HG02943 (cell line): ENCODE results near the gene ZRANB3.

Experiments
- ATAC-seq: cut with Tn5 transposase; IDR thresholded peaks from one replicate; pipeline ENCODE4 v1.9.1; 2021; ENCODE audit warnings: mild to moderate bottlenecking, low read depth, moderate library complexity; ENCODE audit not compliant: unreplicated experiment

Gene ZRANB3

DNA sequence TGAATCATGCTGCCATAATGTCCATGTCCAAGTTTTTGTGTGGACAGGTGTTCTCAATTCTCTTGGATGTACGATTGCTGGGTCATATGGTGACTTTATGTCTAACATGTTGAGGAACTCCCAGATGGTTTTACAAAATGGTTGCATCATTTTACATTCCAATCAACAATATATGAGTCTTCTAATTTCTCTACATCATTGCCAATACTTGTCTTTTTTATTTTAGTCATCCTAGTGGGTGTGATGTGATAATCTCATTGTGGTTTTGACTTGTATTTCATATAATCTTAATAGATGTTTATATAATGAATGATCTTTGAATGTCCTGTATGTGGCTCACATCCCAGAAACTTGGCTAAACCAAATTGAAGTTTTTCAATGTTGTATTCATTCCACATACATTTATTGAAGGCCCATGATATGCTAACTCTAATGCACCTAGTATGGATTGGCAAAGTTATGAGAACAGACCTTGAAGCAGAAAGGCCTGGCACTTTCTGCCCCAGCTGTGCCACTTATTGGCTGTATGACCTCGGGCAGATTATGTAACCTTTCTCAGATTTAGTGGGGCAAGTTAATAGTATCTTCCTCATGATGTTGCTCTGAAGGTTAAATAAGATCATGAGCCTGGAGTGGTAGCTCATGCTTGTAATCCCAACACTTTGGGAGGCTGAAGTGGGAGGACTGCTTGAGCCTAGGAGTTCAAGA, 273.5 kb downstream of the ZRANB3 start:
- ATAC-seq, result no peak

DNA sequence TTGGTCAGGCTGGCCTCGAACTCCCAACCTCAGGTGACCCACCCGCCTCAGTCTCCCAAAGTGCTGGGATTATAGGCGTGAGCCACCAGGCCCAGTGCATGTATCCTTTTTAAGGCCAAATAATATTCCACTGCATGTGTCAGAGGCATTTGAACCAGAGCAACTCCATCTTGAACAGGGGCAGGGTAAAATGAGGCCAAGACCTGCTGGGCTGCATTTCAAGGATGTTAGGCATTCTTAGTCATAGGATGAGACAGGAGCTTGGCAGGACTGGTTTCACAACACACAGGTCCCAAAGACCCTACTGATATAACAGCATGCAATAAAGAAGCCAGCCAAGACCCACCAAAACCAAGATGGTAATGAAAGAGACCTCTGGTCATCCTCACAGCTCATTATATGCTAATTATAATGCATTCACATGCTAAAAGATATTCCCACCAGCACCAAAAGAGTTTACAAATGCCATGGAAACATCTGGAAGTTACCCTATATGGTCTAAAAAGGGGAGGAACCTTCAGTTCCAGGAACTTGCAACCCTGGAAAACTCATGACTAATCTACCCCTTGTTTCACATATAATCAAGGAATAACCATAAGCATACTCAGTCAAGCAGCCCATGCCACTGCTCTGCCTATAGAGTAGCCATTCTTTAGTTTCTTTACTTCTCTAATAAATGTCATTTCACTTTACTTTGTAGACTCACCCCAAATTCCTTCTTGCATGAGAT, 274.3 kb downstream of the ZRANB3 start:
- ATAC-seq, result no peak

DNA sequence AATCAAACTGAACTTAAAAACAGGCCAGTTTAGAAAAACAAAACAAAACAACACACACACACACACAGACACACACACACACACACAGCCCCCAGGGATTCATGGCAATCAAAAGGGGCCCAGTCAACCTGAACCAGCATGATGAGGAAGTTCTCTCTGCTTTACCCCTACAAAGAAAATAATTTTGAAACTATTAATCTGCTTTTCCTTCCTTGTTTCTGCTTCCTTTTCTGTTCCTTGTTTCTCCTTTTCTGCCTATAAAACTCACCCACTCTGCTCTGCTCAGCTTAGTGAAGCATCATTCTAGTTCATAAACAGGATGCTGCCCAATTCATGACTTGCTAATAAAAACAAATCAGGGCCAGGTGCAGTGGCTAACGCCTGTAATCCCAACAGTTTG, 275.8 kb downstream of the ZRANB3 start:
- ATAC-seq, result no peak

DNA sequence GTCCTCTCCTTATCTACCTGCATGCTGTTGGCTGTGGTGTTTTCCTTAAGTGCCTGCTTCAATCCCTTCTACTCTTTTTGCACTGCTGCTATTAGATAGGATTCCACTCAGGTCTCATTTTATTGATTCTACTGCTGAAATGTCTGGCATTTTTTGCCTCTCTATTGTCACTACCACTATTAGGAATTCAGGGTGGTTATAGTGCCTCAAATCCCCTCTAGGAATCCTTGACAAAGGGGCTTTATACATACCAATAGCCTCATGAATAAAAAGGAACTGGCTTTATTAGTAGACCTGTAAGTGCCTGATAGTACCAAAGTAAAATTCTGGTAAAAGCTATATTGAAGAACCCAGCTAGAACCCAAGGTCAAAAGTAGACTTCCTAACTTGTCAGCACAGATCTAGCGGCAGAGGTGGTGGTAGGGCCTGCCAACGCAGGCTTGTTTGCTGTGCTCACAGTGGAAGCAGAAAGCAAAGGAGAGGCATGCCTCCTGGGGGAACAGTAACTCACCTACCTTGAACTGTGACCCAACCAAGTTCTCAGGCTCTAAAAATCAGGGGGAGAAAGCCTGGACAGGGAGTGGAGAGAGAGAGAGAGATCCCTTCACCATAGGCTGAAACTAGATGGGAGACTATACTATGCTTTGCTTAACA, 278.1 kb downstream of the ZRANB3 start:
- ATAC-seq, result no peak

DNA sequence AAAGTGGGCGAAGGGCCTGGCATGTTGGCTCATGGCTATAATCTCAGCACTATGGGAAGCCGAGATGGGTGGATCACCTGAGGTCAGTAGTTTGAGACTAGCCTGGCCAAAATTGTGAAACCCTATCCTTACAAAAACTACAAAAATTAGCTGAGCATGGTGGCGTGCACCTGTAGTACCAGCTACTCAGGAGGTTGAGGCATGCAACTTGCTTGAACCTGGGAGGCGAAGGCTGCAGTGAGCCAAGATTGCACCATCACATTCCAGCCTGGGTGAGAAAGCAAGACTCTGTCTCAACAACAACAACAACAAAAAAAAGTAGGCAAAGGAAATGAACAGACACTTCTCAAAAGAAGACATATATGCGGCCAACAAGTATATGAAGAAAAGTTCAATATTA, 282.4 kb downstream of the ZRANB3 start:
- no peak for ATAC-seq

DNA sequence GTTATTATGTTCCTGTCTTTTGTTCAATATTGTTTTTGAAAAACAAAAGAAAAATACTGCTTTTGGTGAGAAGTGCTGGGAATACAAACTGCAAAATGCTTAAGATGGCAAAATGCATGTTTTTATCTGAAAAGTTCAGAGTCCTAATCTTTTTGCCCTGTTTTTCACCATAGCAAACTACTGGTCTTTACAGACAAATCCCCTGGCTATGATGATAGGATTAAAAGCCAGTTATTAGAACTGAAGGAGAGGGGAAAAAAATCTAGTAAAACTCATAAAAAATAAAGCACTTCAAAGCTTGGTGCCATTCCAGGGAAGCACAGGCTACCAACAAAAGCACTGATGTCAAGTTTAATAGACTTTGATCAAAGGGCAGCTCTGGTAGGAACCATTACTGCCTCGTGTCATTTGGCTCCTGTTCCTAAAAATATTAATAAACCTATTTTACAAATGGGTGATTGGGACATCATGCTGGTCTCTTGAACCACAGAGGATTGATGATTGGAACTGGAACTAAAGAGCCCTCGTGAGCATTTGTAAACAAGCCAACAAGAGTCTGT, 284.2 kb downstream of the ZRANB3 start:
- ATAC-seq, result no peak

DNA sequence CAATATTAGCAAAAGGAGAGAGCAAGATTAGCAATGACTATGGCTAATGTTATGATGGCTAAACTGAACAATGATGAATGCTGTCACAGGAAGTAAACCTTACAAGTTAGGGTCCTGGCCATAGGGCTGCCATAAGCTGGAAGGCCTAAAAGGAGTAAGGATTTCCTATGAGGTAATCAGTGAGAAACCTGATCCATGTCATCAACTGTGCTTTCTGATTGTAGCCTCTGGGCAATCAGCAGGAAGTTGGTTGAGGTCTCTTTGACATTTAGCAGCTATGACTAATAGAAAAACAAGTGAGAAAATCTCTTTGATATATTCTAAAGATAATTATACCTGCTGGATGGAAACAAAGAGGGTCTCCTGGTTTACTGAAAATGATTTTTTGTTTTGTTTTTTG, 285.9 kb downstream of the ZRANB3 start:
- no peak for ATAC-seq

DNA sequence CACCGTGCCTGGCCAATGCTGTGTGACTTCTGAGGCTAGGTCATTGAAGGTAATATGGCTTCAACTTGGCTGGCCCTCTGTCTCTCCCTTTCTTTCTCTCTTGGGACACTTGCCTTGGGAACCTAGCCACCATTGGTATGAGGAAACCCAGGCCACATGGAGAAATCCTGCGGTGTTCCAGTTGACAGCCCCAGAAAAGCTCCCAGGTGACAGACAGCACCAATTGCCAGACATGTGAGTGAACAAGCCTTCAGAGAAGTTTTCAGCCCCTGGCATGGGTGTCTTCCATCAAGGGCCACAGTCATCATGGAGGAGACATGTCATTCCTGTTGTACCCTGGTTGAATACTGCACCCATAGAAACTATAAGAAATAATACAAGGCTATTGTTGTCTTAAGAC, 292.4 kb downstream of the ZRANB3 start:
- ATAC-seq, result no peak

DNA sequence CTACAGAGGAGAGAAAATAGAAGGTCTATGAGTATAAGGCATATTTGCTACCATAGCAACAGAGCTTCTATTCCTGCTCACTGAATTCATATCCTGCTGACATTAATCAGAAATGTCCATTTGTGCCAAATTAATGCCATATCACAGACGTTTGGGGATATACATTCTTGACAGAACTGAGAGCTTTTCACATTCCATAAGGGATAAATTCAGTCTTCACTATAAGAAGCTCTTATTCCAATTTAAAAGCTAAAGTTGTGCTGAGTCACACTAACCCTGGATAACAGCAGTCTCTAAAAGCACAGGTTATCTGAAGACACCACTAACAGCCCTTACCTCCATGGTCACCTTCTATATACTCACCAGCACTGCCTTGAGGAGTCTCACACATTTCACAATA, 300.9 kb downstream of the ZRANB3 start:
- no peak for ATAC-seq

DNA sequence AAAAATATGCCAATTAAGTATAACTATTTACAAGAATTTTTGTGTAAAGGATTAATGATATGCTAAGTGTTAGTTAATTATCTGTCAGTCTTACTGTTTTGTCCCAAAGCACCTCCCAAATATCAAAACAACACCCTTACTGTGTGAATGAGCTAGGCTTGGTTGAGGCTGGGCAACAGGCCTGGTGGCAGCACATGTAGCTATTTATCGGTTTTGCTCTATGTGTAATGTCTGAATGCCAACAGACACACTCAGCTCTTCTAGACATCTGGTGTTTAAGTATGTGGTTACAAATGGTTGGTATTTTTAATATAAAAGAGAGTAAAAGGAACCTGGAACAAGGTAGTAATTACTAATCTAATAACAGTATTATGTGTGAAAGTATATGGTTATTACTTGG, 303.6 kb downstream of the ZRANB3 start:
- no peak for ATAC-seq

DNA sequence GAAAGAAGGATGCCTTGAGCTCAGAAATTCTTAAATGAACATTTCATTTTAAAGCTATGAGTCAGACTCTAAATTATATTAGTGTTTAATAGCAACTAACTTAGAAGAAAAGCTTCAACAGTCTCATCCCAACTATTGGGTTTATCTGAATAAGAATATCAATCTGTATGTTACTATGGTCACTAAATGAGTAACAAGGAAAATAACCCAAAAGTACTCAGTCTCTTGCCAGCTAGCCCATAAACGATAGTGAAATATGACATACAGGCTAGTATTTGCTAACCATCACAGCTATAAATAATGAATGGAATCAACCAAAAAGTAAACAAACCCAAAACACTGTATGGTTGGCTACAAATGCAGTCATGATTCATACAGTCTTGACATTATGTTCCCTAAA, 304.1 kb downstream of the ZRANB3 start:
- no peak for ATAC-seq

DNA sequence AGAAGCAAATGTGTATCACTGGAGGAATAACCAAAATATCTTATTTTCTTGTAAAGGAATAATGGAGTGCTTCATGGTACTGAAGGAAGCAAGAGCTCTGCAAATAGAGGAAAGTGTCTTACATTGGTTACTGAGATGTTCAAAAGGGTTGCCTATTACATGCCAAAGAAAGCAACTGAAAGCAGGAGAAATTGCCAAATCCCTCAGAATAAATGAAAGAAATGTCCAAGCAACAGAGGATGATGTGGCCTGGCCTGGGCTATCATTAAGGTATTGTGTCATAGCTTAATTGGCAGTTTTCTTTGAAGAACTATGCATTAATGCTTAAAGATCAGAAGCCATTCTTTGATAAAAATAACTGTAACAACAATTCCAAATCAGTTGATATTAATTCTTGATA, 305.2 kb downstream of the ZRANB3 start:
- ATAC-seq, result no peak

DNA sequence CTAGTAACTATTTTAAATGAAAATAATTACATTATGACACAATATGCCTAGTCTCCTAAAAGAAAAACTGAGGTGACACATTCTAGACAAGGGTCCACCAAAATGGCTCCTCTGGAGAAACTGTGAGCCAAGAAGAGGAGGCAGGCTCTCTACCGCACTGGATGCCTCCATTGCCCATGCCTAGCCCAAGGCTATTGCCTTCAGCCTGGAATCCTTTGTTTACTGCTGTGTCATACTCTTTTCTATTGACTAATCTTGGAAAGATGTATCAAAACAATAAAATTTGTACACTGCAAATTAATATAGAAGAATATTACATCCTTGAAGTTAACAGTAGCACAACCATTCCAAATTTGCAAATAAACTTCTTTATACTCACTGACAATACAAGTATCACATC, 311.8 kb downstream of the ZRANB3 start:
- ATAC-seq, result no peak

DNA sequence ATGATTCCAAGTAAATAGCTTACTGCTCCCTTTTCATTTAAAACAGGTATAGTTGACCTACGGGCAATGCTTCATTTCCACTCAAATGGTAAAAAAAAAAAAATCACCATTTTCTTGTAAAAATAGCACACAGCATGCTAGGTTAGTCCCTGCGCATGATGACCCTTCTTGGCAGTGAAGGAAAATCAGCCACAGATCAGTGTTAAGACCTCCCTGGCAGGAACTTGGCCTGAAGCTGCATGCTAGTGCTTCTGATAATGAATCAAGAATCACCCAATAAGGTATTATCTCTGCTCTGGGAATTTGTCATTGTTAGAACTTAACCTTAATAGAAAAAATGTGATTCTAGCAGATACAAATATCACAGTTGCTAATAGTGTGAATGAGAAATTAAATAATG, 312.6 kb downstream of the ZRANB3 start:
- no peak for ATAC-seq

DNA sequence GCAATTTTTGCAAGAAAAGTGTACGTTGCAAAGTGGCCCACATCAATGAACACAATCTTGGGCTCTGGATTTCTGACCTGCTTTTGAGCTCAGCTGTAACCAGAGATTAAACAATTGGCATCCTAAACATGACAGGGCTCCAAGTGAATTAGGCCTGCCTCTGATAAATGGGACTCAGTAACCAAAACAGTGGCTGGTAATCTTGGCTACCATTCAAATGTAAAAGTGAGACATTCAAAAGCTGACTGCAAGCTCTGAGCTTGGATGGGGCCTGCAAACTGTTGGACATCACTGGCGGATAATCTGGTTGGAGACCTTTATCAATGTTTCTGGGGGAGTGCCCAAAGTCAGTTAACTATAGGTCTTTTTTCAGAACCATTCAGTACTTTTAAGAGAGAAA, 318.3 kb downstream of the ZRANB3 start:
- ATAC-seq, result no peak

DNA sequence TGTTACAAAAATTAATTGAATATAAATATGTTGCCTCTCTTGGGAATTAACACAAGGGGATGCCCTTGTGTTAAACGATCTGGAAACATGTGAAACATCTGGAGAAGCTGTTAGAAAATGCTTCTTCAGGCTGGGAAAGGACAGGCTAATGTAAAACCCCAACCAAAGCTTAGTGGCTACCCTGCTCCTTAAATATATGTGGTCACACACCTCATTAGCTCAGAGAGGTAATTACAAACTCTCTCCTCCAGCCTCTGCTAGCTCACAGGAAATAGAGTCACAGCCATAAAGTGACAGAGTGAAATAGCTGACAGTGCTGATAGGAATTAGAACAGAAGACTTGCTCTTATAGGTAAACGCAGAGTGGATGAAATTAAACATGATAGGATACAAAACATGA, 323.0 kb downstream of the ZRANB3 start:
- no peak for ATAC-seq

DNA sequence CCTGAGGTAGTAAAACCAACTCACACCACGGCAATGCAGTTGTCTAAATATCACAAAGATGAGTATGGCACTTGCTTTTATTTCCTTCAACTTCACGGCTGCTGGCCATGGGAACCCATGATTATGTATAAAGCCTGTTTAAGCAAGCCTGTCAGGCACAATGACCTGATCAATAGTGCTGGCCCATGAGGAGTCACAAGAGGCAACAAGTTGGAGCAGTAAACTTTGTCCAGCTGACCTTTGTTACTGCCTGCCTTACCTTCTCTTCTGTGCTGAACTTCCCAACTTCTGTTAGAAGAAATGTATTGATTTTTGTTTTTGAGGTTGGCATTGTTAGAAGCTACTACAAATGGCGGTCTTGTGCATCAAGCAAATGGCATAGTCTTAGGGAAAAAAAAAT, 327.1 kb downstream of the ZRANB3 start:
- ATAC-seq, result no peak

DNA sequence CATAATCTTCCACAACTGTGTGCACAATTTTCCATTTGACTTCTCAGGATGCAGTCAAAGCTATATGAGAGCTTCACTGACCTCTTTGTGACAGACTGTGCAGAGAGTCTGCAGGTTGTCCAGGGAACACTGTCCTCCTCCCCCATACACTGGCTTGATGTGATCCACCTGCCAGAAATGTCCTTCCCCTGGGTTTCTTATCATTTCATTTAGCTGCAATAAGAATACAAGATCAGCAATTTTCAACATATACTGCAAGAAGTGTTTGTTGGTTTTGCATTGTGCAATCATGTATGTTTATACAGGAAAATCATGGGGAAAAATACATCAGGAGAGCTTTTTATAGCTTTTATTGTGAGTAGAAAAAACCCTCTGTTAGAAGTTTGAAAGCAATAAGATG, 328.3 kb downstream of the ZRANB3 start:
- no peak for ATAC-seq

DNA sequence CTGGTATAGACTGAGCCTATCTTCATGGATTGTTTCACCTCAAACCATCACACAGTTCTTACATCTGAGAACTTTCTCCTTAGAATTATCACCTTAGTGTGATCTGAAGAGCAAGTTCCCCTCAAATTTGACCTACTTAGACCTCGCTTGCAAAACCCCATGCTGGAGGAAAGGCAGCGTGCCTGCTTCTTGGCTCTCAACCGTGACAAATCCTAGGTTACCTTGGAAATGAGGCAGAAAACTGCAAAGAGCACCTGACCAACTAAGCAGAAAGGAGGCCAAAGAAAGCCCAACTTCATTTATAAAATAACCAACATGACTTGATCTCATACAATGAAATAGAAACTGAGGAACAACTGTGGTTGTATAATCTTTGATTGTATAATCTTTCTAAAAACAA, 332.5 kb downstream of the ZRANB3 start:
- no peak for ATAC-seq

DNA sequence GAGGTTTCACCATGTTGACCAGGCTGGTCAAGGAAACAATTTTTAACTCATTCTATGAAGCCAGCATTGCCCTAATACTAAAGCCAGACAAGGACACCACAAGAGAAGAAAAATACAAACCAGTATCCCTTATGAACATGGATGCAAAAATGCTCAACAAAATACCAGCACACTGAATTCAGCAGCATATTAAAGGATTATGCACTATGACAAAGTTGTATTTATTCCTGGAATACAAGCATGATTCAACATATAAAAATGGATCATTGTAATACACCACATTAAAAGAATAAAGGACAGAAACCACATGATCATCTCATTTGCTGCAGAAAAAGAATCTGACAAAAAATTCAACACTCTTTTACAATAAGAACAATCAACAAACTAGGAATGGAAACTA, 340.2 kb downstream of the ZRANB3 start:
- no peak for ATAC-seq

DNA sequence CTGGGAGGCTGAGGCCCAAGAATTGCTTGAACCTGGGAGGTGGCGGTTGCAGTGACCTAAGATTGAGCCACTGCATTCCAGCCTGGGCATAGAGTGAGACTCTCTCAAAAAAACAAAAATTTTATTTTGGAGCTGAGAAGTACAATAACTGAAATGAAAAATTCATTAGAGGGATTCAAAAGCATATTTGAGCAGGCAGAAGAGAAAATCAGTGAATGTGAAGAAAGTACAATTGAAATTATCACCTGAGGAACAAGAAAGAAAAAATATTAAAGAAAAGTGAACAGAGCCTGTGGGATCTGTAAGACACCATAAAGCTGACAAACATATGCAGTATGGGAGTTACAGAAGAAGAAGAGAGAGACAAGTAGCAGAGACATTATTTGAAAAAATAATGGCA, 341.9 kb downstream of the ZRANB3 start:
- no peak for ATAC-seq

DNA sequence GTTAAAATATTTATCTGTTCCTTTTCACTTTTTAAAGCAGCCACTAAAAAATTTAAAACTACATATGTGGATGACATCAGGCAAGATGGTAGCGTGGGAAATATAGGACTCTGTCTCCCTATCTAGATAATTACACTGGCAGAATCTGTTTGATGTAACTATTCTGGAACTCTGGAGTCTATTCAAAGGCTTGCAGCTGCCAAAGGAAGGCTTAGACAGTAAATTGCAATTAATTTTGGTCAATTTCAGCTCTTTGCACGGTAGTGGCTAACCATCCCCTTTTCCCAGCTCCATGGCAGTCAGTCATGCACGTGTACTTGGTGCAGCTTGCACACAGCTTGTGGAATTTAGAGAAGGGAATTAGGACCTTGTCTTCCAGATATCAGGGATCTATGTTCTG, 343.7 kb downstream of the ZRANB3 start:
- ATAC-seq, result no peak
